K562 (cell line): ENCODE measurements around the gene MYH11. TPM values are rescaled to one million over a fixed set of nuclear protein-coding genes. Genes with fewer than 3 reads are reported as not detected.
A peak's percentile ranks its signal among the peaks of the same experiment; 100 is the strongest.

ENCODE experiments used
- ATAC-seq: fragments of 200-7000 bp; cut with Tn5 transposase; 3 replicates; pipeline ENCODE4 v1.9.1; 2020; ENCODE audit warnings: moderate library complexity
- BruUV-seq: library from RNA; stranded (reverse); fragments of 400-500 nt; replicated peaks from 2 replicates; lab custom pipeline; 2021; lab: Mats Ljungman, UMichigan
- CTCF ChIA-PET: fragments of 300-600 bp; formaldehyde crosslinking; extraction: SDS; loops from one replicate; lab custom pipeline; 2021; ENCODE audit warnings: low intra/inter-chr PET ratio; lab: Yijun Ruan, JAX
- POLR2A ChIA-PET: fragments of 300-600, 350-650 bp; sonication (Branson Sonifier 250); formaldehyde crosslinking; extraction: SDS; loops from one replicate; lab custom pipeline; 2021; ENCODE audit warnings: antibody characterized with exemption, inconsistent platforms; lab: Yijun Ruan, JAX
- DNase-seq, 4 experiments: peaks; one replicate each; pipeline versions ENCODE4 v3.0.0 to v3.0.0-alpha.2; 2011 to 2018; ENCODE audit warnings: low spot score in 3 of 4, mixed read lengths in 3 of 4; ENCODE audit errors: extremely low read depth in 1 of 4
- FAIRE-seq: peaks from 2 replicates; lab custom pipeline; 2011; peaks lifted over from hg19 to GRCh38; lab: Jason Lieb, UNC
- H2AFZ ChIP-seq: 2 replicates; pipeline ENCODE4 v1.6.0; 2011; ENCODE audit warnings: low read depth, low read length, control low read depth, inconsistent platforms
- H3K27ac ChIP-seq: fragments of 200-600 bp; 3 replicates; pipeline ENCODE4 v1.8.0; 2011; ENCODE audit warnings: low read depth, mild to moderate bottlenecking, control low read depth, inconsistent platforms, low read length, moderate library complexity, mixed read lengths; ENCODE audit errors: extremely low read depth
- H3K27me3 ChIP-seq, 2 experiments: fragments of 300-600 bp in 1 of 2; 2 replicates in 1 of 2; 3 replicates in 1 of 2; pipeline versions ENCODE4 v1.6.0 to v1.8.0; 2011; ENCODE audit warnings: inconsistent platforms in 2 of 2, low read length in 2 of 2, mild to moderate bottlenecking in 1 of 2, mixed read lengths in 1 of 2, moderate library complexity in 1 of 2; ENCODE audit not compliant: control insufficient read depth in 2 of 2, insufficient read depth in 2 of 2
- H3K36me3 ChIP-seq: fragments of 300-600 bp; 3 replicates; pipeline ENCODE4 v1.8.0; 2011; ENCODE audit warnings: mild to moderate bottlenecking, low read length, inconsistent platforms; ENCODE audit not compliant: control insufficient read depth, insufficient read depth
- H3K4me1 ChIP-seq, 2 experiments: fragments of 200-600 bp in 1 of 2; replicated peaks in 1 of 2; 2 replicates in 1 of 2; 3 replicates in 1 of 2; pipeline versions ENCODE4 v1.5.1 to v1.8.0; 2011; ENCODE audit warnings: inconsistent platforms in 2 of 2, low read length in 2 of 2, mild to moderate bottlenecking in 1 of 2, mixed read lengths in 1 of 2, moderate library complexity in 1 of 2; ENCODE audit not compliant: control insufficient read depth in 2 of 2, insufficient read depth in 2 of 2
- H3K4me2 ChIP-seq: 2 replicates; pipeline ENCODE4 v1.6.1; 2011; ENCODE audit warnings: low read length, control low read depth, inconsistent platforms, mixed read lengths; ENCODE audit not compliant: insufficient read depth
- H3K4me3 ChIP-seq: fragments of 200-600 bp; sonication (generic), shearing (Covaris generic); 2 replicates; pipeline ENCODE4 v1.5.1; 2016; ENCODE audit warnings: control low read depth, inconsistent platforms
- H3K79me2 ChIP-seq: fragments of 200-600 bp; 3 replicates; pipeline ENCODE4 v1.8.0; 2011; ENCODE audit warnings: low read length, inconsistent platforms; ENCODE audit not compliant: control insufficient read depth, insufficient read depth
- H3K9ac ChIP-seq, 2 experiments: 2 replicates each; pipeline versions ENCODE4 v1.6.0 to v1.6.1; 2011; ENCODE audit warnings: low read depth in 2 of 2, low read length in 2 of 2, control low read depth in 1 of 2, inconsistent platforms in 1 of 2, mild to moderate bottlenecking in 1 of 2, mixed read lengths in 1 of 2; ENCODE audit not compliant: insufficient read depth in 1 of 2
- H3K9me1 ChIP-seq: one replicate; pipeline ENCODE4 v1.6.0; 2011; ENCODE audit warnings: inconsistent platforms, mild to moderate bottlenecking, low read length, moderate library complexity; ENCODE audit not compliant: control insufficient read depth, insufficient read depth
- H3K9me3 ChIP-seq: replicated peaks from 2 replicates; pipeline ENCODE4 v1.5.1; 2011; ENCODE audit warnings: low read depth, low read length, inconsistent platforms; ENCODE audit not compliant: control insufficient read depth, insufficient read depth
- H4K20me1 ChIP-seq: replicated peaks from 2 replicates; pipeline ENCODE4 v1.6.1; 2011; ENCODE audit warnings: low read length, inconsistent platforms, mixed read lengths; ENCODE audit not compliant: control insufficient read depth, insufficient read depth
- ASH1L ChIP-seq: fragments of 450-650 bp; IDR thresholded peaks from 2 replicates; pipeline ENCODE4 v1.6.1; 2018; ENCODE audit warnings: borderline replicate concordance, mild to moderate bottlenecking, low read depth; ENCODE audit not compliant: partially characterized antibody
- BDP1 ChIP-seq: IDR thresholded peaks from 3 replicates; pipeline ENCODE4 v1.6.1; 2011; ENCODE audit not compliant: insufficient read length, insufficient read depth
- EP300 ChIP-seq: IDR thresholded peaks from 2 replicates; pipeline ENCODE4 v1.6.1; 2012; ENCODE audit warnings: low read length, improper control_type of control experiment
- KAT7 ChIP-seq: sonication (generic); formaldehyde crosslinking; IDR thresholded peaks from 2 replicates; pipeline ENCODE4 v1.8.0; 2022; ENCODE audit warnings: missing genetic modification reagents, mild to moderate bottlenecking, borderline replicate concordance
- NR2C1 ChIP-seq, 2 experiments: fragments of 450-650 bp; IDR thresholded peaks; 2 replicates each; pipeline ENCODE4 v1.6.1; 2017; ENCODE audit warnings: mild to moderate bottlenecking in 2 of 2, antibody characterized with exemption in 1 of 2, inconsistent platforms in 1 of 2, missing compliant biosample characterization in 1 of 2, missing genetic modification characterization in 1 of 2
- PATZ1 ChIP-seq: fragments of 250-450 bp; sonication (Bioruptor Pico); IDR thresholded peaks from 2 replicates; pipeline ENCODE4 v1.5.0; 2020; ENCODE audit warnings: mild to moderate bottlenecking, borderline replicate concordance
- PRDM10 ChIP-seq: fragments of 450-650 bp; IDR thresholded peaks from 2 replicates; pipeline ENCODE4 v1.6.1; 2018; ENCODE audit not compliant: partially characterized antibody
- RFX1 ChIP-seq: fragments of 450-650 bp; IDR thresholded peaks from 2 replicates; pipeline ENCODE4 v1.6.1; 2016; ENCODE audit warnings: mild to moderate bottlenecking, moderate library complexity
- SIN3B ChIP-seq: fragments of 450-650 bp; IDR thresholded peaks from 2 replicates; pipeline ENCODE4 v1.6.1; 2017; ENCODE audit warnings: low read depth, mild to moderate bottlenecking, moderate library complexity
- SNRNP70 ChIP-seq: fragments of 200-400 bp; formaldehyde crosslinking; optimal IDR thresholded peaks from 2 replicates; pipeline ENCODE3; 2017; ENCODE audit warnings: low read depth, low read length
- STAG1 ChIP-seq: sonication (generic); formaldehyde crosslinking; IDR thresholded peaks from 2 replicates; pipeline ENCODE4 v1.5.0; 2020; ENCODE audit warnings: missing genetic modification reagents, borderline replicate concordance
- ZBTB49 ChIP-seq: sonication (generic); formaldehyde crosslinking; IDR thresholded peaks from 2 replicates; pipeline ENCODE4 v1.8.0; 2022; ENCODE audit warnings: missing genetic modification reagents, mild to moderate bottlenecking, borderline replicate concordance
- ZNF583 ChIP-seq: fragments of 250-450 bp; sonication (Bioruptor Pico); IDR thresholded peaks from 2 replicates; pipeline ENCODE4 v1.4.0; 2020
- WGBS: fragments of 100-300 bp; shearing (Covaris generic); methylation state at CpG from one replicate; pipeline ENCODE4 v1.1.6; 2016; ENCODE audit warnings: low coverage, mixed read lengths; ENCODE audit not compliant: insufficient coverage; ENCODE audit errors: missing lambda C conversion rate; 5-methylcytosine and 5-hydroxymethylcytosine counted together
- in situ Hi-C: fragments of 300-500 bp; cut with MboI; formaldehyde crosslinking; loops from 4 replicates; pipeline ENCODE4 v1.15.0; 2018; ENCODE audit warnings: inconsistent platforms, mixed read lengths
- intact Hi-C: fragments of 100-400 bp; cut with micrococcal nuclease; formaldehyde crosslinking; loops from 2 replicates; pipeline ENCODE4 v1.14.2; 2022
- polyA plus RNA-seq, 8 experiments: library from polyadenylated mRNA; depleted of rRNA in 4 of 8; stranded (reverse) in 5 of 8; unstranded in 3 of 8; fragments of >200 nt; fragmentation: Nextera tagmentation in 2 of 8; fragmentation: Illumina TruSeq in 1 of 8; extraction: Ambion mirVana in 2 of 8; extraction: Trizol in 1 of 8; gene quantifications; 2 replicates each; pipeline versions ENCODE4 v1.2.1 to v1.2.3, GENCODE V29; 2011 to 2014; ENCODE audit warnings: inconsistent platforms in 1 of 8, missing spikeins in 1 of 8
- total RNA-seq, 7 experiments: library from RNA; depleted of rRNA in 6 of 7; stranded (reverse); fragments of >200 nt in 6 of 7; fragmentation: Illumina TruSeq in 2 of 7; extraction: Trizol in 2 of 7; gene quantifications; 2 replicates each; pipeline versions ENCODE4 v1.2.1 to v1.2.3, GENCODE V29; 2011 to 2021; ENCODE audit warnings: low replicate concordance in 1 of 7

Gene MYH11
- total and polyA plus RNA-seq, 9 of the 15 experiments (the other 6 are each of a cell fraction or from before 2014, with no cell fraction given) = 0.05 to 0.47 (median 0.08) TPM; not detected in 5

GRCh38 chr16:15776572-15776971 lies 80.3 kb downstream of the MYH11 start:
- Histone ChIP-seq H3K9me1 (no peaks in the 10 kb centered on the region), H2AFZ (no peak overlapping the region), H3K4me3 (no peak overlapping the region), H3K4me2 (no peak overlapping the region), H3K27me3 (peaks cover 19 to 57% of the 10 kb centered on the region in 2 experiments), H3K9ac (peak overlapping the region in 1 of 2 experiments; percentile 27; a peak in 1 of 4 replicates), H3K4me1 (peaks cover 0 to 3% of the 10 kb centered on the region in 2 experiments; a peak in 2 of 5 replicates), H3K79me2 (no peaks in the 10 kb centered on the region), H4K20me1 (no peaks in the 10 kb centered on the region), H3K27ac (no peak overlapping the region), H3K36me3 (no peaks in the 10 kb centered on the region), H3K9me3 (no peaks in the 10 kb centered on the region)
- no peak for TF ChIP-seq SIN3B
- TF ChIP-seq EP300 = no peak
- TF ChIP-seq PRDM10 = no peak
- no peak for TF ChIP-seq ASH1L
- TF ChIP-seq SNRNP70 = no peak
- no peak for TF ChIP-seq NR2C1 (IDR thresholded peaks at IDR 0.05)
- TF ChIP-seq NR2C1 (tag; IDR thresholded peaks at IDR 0.05) = no peak
- no peak for TF ChIP-seq ZNF583 (CRISPR knock-in tag)
- no peak for TF ChIP-seq ZBTB49 (CRISPR knock-in tag)
- TF ChIP-seq PATZ1 (CRISPR knock-in tag) = no peak
- TF ChIP-seq RFX1 = no peak
- TF ChIP-seq STAG1 (CRISPR knock-in tag) = no peak
- no peak for TF ChIP-seq KAT7
- TF ChIP-seq BDP1 = no peak
- no peak for FAIRE-seq
- no TSS peak for BruUV-seq
- CTCF ChIA-PET = no interaction called here
- POLR2A ChIA-PET = interaction anchor here (0.6 to 1.1 kb wide), 2 partner anchors 27 to 45 kb away, joined by 4 read pairs; no protein-coding TSS in a partner anchor
- in situ Hi-C loops = loop anchor here (5.0 kb wide), 2 partner anchors 351 to 416 kb away; no protein-coding TSS in a partner anchor
- no peak for ATAC-seq
- WGBS = 29% methylated on average over 10 of the region's 10 CpGs
- intact Hi-C loops = loop anchor here (5.0 kb wide), 1 partner anchor 46 kb away; no protein-coding TSS in a partner anchor
- no peak for DNase-seq
